NT2/D1 (cell line): ENCODE measurements around the gene INTS7.
"Not testable (repeated sequence)": the region's sequence is repeated elsewhere in the genome, so short reads cannot be mapped to it uniquely, and the experiment has no call there.

Experiments used
- DNase-seq: peaks from one replicate; pipeline ENCODE4 v3.0.0-alpha.2; 2011; ENCODE audit warnings: low read depth, low spot score
- H3K27me3 ChIP-seq: 2 replicates; pipeline ENCODE4 v1.6.0; 2011; ENCODE audit warnings: mild to moderate bottlenecking; ENCODE audit not compliant: insufficient read length, insufficient read depth
- H3K36me3 ChIP-seq: 2 replicates; pipeline ENCODE4 v1.6.1; 2011; ENCODE audit warnings: mild to moderate bottlenecking, low read length, mixed read lengths; ENCODE audit not compliant: insufficient read depth, insufficient read length
- H3K4me1 ChIP-seq: 2 replicates; pipeline ENCODE4 v1.5.1; 2011; ENCODE audit not compliant: insufficient read depth, insufficient read length
- H3K4me3 ChIP-seq: 2 replicates; pipeline ENCODE4 v1.5.1; 2011; ENCODE audit warnings: low read depth; ENCODE audit not compliant: insufficient read length
- H3K9ac ChIP-seq: 2 replicates; pipeline ENCODE4 v1.6.0; 2011; ENCODE audit warnings: low read depth; ENCODE audit not compliant: insufficient read length
- H3K9me3 ChIP-seq: 2 replicates; pipeline ENCODE4 v1.5.1; 2011; ENCODE audit warnings: mild to moderate bottlenecking, low read length; ENCODE audit not compliant: insufficient read depth
- SUZ12 ChIP-seq: IDR thresholded peaks from 2 replicates; pipeline ENCODE4 v1.6.1; 2011; ENCODE audit not compliant: insufficient read length, insufficient read depth; ENCODE audit errors: extremely low read depth
- YY1 ChIP-seq: IDR thresholded peaks from 2 replicates; pipeline ENCODE4 v1.6.1; 2011; ENCODE audit not compliant: insufficient read length, insufficient read depth
- ZNF274 ChIP-seq: IDR thresholded peaks from 2 replicates; pipeline ENCODE4 v1.6.1; 2011; ENCODE audit warnings: mild to moderate bottlenecking, low read depth, low read length

INTS7 gene

DNA sequence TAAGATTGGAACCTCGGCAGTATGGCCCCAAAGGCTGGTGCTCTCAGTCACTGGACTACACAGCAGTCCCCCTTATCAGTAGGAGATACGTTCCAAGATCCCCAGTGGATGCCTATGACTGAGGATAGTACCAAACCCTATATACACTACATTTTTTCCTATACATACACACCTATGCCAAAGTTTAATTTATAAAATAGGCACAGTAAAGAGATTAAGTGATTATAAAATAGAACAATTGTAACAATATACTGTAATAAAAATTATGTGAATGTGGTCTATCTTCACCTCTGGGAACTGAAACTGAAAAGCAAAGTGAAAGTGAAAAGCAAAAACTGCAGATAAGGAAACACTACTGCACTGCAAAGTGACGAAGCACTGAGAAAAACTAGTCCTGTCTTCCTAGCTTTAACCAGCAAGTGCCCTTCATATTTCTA, 96.8 kb downstream of the INTS7 start:
- no peaks in the 10 kb centered on the region for H3K27me3 ChIP-seq
- H3K36me3 ChIP-seq: peaks cover 30% of the 10 kb centered on the region
- no peak for DNase-seq
- H3K4me3 ChIP-seq: no peak overlapping the region
- no peak overlapping the region for H3K9ac ChIP-seq
- H3K4me1 ChIP-seq: peaks cover 4% of the 10 kb centered on the region
- H3K9me3 ChIP-seq: no peaks in the 10 kb centered on the region
- TF ChIP-seq SUZ12 (no peak), ZNF274 (no peak), YY1 (no peak)

DNA sequence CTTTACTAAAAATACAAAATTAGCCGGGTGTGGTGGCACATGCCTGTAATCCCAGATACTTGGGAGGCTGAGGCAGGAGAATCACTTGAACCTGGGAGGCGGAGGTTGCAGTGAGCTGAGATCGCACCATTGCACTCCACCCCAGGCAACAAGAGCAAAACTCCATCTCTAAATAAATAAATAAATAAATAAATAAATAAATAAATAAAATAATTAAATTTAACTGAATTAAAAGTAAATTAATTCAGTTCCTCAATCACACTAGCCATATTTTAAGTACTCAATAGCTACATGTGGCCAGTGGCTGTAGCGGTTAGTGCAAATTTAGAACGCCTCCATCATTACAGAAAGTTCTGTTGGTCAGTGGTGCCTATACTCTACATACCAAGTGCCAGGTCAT, 97.9 kb downstream of the INTS7 start:
- H3K36me3 ChIP-seq: peaks cover 19% of the 10 kb centered on the region
- not testable (repeated sequence) for H3K4me3 ChIP-seq, DNase-seq, H3K27me3 ChIP-seq, H3K9me3 ChIP-seq, H3K9ac ChIP-seq
- H3K4me1 ChIP-seq: peaks cover 11% of the 10 kb centered on the region

DNA sequence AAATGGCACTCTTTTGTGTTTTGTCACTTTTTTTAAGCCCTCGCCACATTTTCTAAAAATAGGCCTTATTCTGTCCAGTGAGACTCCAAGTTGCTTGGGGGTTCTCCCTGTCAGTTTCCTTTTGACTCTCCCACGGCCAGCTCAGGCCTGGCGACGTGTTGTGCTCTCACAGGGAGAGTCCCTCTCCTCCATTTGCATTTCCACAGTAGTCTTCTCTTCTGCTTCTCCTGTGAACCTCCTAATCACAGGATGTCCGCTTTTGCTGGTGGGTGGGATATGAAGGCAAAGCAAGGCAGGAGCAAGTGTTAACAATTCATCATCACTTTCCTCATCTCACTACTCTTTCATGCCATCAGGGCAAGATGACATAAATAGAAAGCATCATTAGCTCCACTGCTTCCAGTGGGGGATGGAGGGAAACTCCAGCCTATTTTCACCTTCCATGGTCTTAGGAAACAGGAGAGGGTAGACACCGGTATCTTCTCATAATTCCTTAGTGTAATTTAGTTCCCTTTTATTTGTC, 99.8 kb downstream of the INTS7 start:
- no peak overlapping the region for H3K9ac ChIP-seq
- no peaks in the 10 kb centered on the region for H3K27me3 ChIP-seq
- H3K9me3 ChIP-seq: no peaks in the 10 kb centered on the region
- no peak for TF ChIP-seq YY1
- no peak for TF ChIP-seq SUZ12
- TF ChIP-seq ZNF274: no peak
- no peak overlapping the region for H3K4me3 ChIP-seq
- peaks cover 11% of the 10 kb centered on the region for H3K4me1 ChIP-seq
- DNase-seq: no peak
- peaks cover 3% of the 10 kb centered on the region for H3K36me3 ChIP-seq

DNA sequence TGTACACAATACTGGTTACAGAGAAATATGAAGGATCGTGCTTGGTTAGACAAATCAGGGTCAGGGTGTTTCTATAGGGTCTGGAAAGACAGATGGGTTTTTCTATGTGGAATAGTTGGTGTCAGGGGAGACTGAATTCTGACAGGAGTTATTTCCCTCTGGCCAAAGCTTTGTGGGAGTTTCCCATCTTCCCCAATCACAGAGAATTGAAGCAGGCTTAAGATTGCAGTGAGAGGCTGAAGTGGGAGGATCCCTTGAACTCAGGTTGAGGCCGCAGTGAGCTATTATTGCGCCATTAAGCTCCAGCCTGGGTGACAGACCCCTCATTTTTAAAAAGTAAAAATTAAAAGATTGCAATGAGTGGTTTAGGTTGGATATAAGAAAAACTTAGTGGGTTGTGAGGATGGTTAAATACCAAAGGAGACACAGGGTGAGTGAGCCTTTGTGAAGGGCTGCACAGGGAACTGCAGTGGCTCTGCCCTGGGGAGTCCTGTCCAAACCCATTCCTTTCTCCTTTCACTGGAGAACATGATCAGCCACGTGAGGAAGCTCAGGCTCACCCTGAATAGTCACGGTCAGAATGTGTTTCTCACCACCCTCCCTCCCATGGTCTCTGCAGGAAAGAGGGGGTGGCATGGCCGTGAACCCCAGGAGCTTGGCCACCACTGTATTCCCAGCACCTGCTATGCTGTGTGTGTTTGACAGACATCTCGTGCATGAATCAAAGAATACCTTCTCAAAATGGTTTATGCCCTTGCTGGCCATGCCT, 101.2 kb downstream of the INTS7 start:
- DNase-seq: no peak
- Histone ChIP-seq H3K4me1 (peaks cover 15% of the 10 kb centered on the region), H3K9ac (no peak overlapping the region), H3K4me3 (no peak overlapping the region), H3K9me3 (no peaks in the 10 kb centered on the region), H3K27me3 (no peaks in the 10 kb centered on the region), H3K36me3 (no peaks in the 10 kb centered on the region)
- TF ChIP-seq SUZ12 (no peak), ZNF274 (no peak), YY1 (no peak)

DNA sequence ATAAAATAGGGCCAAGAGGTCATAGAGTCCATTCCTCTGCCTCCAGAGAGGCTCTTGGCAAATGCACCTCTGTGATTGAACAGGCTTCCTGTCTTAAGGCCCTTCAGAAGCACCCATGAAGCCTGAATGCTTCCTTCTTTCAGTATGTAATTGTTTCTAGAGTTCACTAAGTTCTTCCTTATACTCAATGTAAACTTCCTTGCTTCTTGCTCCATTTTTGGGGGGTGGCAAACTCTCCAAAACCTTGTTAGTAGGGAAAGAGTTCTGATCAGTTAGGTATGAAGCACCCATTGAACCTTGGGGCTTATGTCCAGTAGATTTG, 102.5 kb downstream of the INTS7 start:
- H3K4me3 ChIP-seq: no peak overlapping the region
- no peak overlapping the region for H3K9ac ChIP-seq
- peaks cover 15% of the 10 kb centered on the region for H3K4me1 ChIP-seq
- DNase-seq: no peak
- TF ChIP-seq YY1 (no peak), ZNF274 (no peak), SUZ12 (no peak)
- H3K27me3 ChIP-seq: no peaks in the 10 kb centered on the region
- H3K36me3 ChIP-seq: no peaks in the 10 kb centered on the region
- no peaks in the 10 kb centered on the region for H3K9me3 ChIP-seq

DNA sequence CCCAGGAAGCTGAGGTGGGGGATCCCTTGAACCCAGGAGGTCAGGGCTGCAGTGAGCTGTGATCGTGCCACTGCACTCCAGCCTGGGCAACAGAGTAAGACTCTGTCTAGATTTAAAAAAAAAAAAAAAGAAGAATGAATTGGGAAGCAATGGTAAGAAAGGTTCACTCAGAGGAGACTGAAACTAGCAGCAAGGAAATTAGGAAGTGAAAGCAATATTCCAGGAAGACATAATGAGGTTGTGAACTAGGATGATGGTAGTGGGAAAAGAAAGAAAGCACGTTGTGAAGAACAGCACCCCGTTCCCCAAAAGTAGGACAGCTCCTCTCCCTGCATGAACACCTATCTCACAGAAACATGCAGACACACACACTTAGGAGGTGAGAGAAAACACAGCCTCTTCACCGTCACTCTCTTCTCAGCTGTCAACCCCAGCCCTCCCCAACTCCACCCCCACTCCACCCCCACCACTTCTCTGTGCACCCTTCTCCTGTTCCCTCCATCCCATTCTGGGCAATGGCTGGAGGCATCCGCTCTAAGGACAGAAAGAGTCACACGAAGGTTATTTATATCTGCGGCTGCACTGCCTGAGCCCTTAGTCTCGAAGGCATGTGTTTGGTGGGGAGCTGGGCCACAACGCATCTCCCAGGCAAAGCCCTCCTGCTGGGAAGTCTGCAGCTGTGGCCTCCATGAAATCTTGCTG, 103.0 kb downstream of the INTS7 start:
- Histone ChIP-seq H3K36me3 (no peaks in the 10 kb centered on the region), H3K4me3 (no peak overlapping the region), H3K9ac (no peak overlapping the region), H3K9me3 (no peaks in the 10 kb centered on the region), H3K4me1 (peaks cover 15% of the 10 kb centered on the region), H3K27me3 (no peaks in the 10 kb centered on the region)
- DNase-seq: no peak
- TF ChIP-seq SUZ12 (no peak), YY1 (no peak)

DNA sequence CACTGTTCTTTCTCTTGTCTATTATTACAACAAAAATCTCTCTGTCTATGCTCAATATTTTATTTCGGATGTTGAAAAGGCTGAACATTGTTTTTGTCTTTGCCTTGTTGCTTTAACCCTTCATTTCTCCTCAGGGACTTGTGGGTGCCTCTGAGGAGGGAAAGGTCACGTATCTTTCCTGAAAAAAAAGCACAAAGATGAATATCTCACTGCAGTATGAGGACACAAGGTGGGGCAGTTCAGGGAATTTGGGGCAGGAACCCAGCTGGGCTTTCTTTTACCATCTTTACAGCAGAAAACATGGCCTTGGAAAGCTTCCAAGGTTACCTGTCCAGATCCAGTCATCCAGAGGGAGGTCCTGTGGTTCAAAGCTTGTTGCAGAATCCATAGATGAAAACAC, 105.7 kb downstream of the INTS7 start:
- DNase-seq: no peak
- TF ChIP-seq SUZ12 (no peak), YY1 (no peak), ZNF274 (no peak)
- Histone ChIP-seq H3K36me3 (no peaks in the 10 kb centered on the region), H3K4me1 (peaks cover 15% of the 10 kb centered on the region), H3K9ac (no peak overlapping the region), H3K9me3 (no peaks in the 10 kb centered on the region), H3K4me3 (no peak overlapping the region), H3K27me3 (no peaks in the 10 kb centered on the region)
